ENCODE data around the gene ATF7IP. TPM values are rescaled to one million over a fixed set of nuclear protein-coding genes. Genes with fewer than 3 reads are reported as not detected.

ATF7IP gene
- total RNA-seq, 2 experiments from 2014 or later = 55.6 to 66.0 TPM

DNA sequence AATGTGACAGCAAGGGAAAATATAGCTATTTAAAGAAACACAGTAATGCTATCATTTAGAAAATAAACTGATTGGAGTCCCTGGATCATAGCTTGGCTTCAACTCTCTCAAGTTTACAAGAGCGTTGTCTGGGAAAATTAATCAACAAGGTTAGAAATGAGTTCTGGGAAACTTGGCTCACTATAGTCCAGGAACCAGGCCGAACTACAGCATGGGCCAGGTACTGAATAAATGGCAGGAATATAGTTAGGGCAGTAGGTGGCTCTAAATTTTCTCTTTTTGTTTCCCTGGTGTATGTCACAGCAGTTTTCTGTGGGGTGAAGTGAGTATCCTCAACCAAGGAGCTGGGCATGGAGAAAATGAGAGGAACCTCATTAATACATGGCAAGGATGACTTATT, 129.8 kb downstream of the ATF7IP start:
- no peaks in the 10 kb centered on the region for H3K4me1 ChIP-seq (ENCODE audit: insufficient read depth, low read length, poor library complexity, severe bottlenecking)
- no peak overlapping the region for H3K27ac ChIP-seq (ENCODE audit: low read depth, low read length, poor library complexity, severe bottlenecking)
- no peak for TF ChIP-seq EZH2phosphoT487 (IDR thresholded peaks at IDR 0.05; ENCODE audit: borderline replicate concordance, low read depth, low read length)
- TF ChIP-seq, protein P1, sequence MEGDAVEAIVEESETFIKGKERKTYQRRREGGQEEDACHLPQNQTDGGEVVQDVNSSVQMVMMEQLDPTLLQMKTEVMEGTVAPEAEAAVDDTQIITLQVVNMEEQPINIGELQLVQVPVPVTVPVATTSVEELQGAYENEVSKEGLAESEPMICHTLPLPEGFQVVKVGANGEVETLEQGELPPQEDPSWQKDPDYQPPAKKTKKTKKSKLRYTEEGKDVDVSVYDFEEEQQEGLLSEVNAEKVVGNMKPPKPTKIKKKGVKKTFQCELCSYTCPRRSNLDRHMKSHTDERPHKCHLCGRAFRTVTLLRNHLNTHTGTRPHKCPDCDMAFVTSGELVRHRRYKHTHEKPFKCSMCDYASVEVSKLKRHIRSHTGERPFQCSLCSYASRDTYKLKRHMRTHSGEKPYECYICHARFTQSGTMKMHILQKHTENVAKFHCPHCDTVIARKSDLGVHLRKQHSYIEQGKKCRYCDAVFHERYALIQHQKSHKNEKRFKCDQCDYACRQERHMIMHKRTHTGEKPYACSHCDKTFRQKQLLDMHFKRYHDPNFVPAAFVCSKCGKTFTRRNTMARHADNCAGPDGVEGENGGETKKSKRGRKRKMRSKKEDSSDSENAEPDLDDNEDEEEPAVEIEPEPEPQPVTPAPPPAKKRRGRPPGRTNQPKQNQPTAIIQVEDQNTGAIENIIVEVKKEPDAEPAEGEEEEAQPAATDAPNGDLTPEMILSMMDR (conservative IDR thresholded peaks at IDR 0.05; ENCODE audit: low read length) = no peak
- no peaks in the 10 kb centered on the region for H4K20me1 ChIP-seq (ENCODE audit: insufficient read depth, low read length)
- no peaks in the 10 kb centered on the region for H3K9me3 ChIP-seq (ENCODE audit: low read length)
- no peak for DNase-seq (ENCODE audit: low spot score)
- H2AFZ ChIP-seq (ENCODE audit: low read length) = no peak overlapping the region
- no peak overlapping the region for H3K4me2 ChIP-seq (ENCODE audit: low read length)
- H3K9me2 ChIP-seq (ENCODE audit: insufficient read depth, low read length) = no peaks in the 10 kb centered on the region
- H3K79me2 ChIP-seq (ENCODE audit: insufficient read depth, low read depth, low read length) = no peaks in the 10 kb centered on the region
- no TSS peak for BruUV-seq (replicated peaks)
- CTCF ChIA-PET (ENCODE audit: unreplicated experiment) = no interaction called here
- POLR2A ChIA-PET = no interaction called here
- no peak overlapping the region for H3K4me3 ChIP-seq (ENCODE audit: low read depth, low read length, poor library complexity, severe bottlenecking)
- intact Hi-C loops (cut with micrococcal nuclease; ENCODE audit: unreplicated experiment) = no loop called here
- H3K36me3 ChIP-seq (ENCODE audit: insufficient read depth, low read length) = peaks cover 77% of the 10 kb centered on the region

DNA sequence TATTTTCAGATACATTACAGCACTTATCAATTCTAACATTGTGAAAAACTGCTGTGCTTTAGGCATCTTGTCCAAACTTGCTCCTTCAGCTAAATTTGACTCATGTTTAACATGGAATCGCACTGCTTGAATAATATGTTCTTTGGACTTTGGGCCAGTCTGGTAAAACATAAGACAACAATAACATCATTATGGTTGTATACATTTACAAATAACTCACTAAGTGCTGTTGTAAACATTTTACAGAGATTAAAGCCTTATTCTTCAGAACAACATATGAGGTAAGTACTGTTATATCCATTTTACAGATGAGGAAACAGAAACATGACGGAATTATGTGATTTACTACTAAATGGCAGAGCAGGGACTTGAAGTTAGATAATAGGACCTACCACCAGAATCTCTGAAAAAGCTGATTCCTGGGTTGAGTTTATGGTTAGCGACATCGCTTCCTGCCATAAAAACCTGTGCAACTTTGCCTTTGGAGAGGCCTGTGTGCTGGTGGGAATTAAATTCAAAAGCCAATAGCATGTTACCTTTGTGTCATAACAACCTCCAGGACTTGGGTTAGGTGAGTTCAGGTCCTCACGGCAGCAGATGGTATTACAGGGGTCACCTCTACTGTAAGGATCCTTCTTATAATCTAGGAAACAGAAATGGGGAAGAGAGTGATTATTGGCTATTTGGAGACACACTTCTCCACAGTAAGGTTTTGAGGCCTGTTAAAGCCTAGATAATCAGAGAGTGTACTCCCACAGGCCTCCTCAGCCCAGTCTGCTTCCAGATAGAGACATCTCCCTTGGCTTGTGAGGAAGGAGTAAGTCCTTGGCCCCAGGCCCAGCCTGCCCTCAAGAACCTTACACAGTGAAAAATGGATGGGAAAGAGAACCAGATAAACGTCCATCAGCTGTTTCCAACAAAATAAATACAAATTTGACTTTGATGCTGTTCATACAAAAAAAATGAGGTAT, 140.4 kb downstream of the ATF7IP start:
- intact Hi-C loops (cut with micrococcal nuclease; ENCODE audit: unreplicated experiment) = no loop called here
- H4K20me1 ChIP-seq (ENCODE audit: insufficient read depth, low read length) = no peaks in the 10 kb centered on the region

More for the DNA sequence above, 140.4 kb downstream of the ATF7IP start:
- Histone ChIP-seq H3K36me3 (ENCODE audit: insufficient read depth, low read length) (peaks cover 23% of the 10 kb centered on the region), H2AFZ (ENCODE audit: low read length) (no peak overlapping the region), H3K4me3 (ENCODE audit: low read depth, low read length, poor library complexity, severe bottlenecking) (no peak overlapping the region), H3K27ac (ENCODE audit: low read depth, low read length, poor library complexity, severe bottlenecking) (no peak overlapping the region), H3K9me2 (ENCODE audit: insufficient read depth, low read length) (no peaks in the 10 kb centered on the region), H3K4me1 (ENCODE audit: insufficient read depth, low read length, poor library complexity, severe bottlenecking) (no peaks in the 10 kb centered on the region), H3K4me2 (ENCODE audit: low read length) (no peak overlapping the region), H3K9me3 (ENCODE audit: low read length) (no peaks in the 10 kb centered on the region), H3K79me2 (ENCODE audit: insufficient read depth, low read depth, low read length) (no peaks in the 10 kb centered on the region)
- no TSS peak for BruUV-seq (replicated peaks)
- CTCF ChIA-PET (ENCODE audit: unreplicated experiment) = interaction anchor here (0.6 kb wide), 2 partner anchors 85 to 242 kb away, joined by 3 read pairs; no protein-coding TSS in a partner anchor
- POLR2A ChIA-PET = interaction anchor here (0.5 to 1.2 kb wide), 3 partner anchors 49 to 1959 kb away, joined by 3 to 6 read pairs (median 3); no protein-coding TSS in a partner anchor
- DNase-seq (ENCODE audit: low spot score) = no peak
- TF ChIP-seq, protein P1 (conservative IDR thresholded peaks at IDR 0.05; ENCODE audit: low read length) = no peak
- TF ChIP-seq EZH2phosphoT487 (IDR thresholded peaks at IDR 0.05; ENCODE audit: borderline replicate concordance, low read depth, low read length) = no peak
